Activated CD4-positive, alpha-beta memory T cell treated with anti-CD3 and anti-CD28 coated beads, Interleukin-2, amount 10 ng/mL, durations not matched to agents 7 days and 5 days (primary cell): Measurements from ENCODE around the gene EPB41L1. TPM values are rescaled to one million over a fixed set of nuclear protein-coding genes. Genes with fewer than 3 reads are reported as not detected.
A peak's percentile ranks its signal among the peaks of the same experiment; 100 is the strongest.

Experiments
- CTCF ChIA-PET: fragments of 350-600 bp; sonication (Branson Sonifier 250); formaldehyde crosslinking; loops from one replicate; lab custom pipeline; 2021; ENCODE audit warnings: antibody characterized with exemption, inconsistent platforms; lab: Charles Lee
- POLR2A ChIA-PET: fragments of 350-600 bp; sonication (Branson Sonifier 250); formaldehyde crosslinking; loops from one replicate; lab custom pipeline; 2021; ENCODE audit warnings: antibody characterized with exemption; lab: Charles Lee
- DNase-seq: peaks from one replicate; pipeline ENCODE4 v3.0.0-alpha.2; 2020
- H3K27ac Mint-ChIP-seq: one replicate; pipeline ENCODE4 v1.8.0; 2021; ENCODE audit warnings: mild to moderate bottlenecking, mixed read lengths
- H3K27me3 Mint-ChIP-seq: one replicate; pipeline ENCODE4 v1.8.0; 2021; ENCODE audit warnings: mixed read lengths
- H3K36me3 Mint-ChIP-seq: one replicate; pipeline ENCODE4 v1.8.0; 2021; ENCODE audit warnings: low read depth, mixed read lengths
- H3K4me1 Mint-ChIP-seq: one replicate; pipeline ENCODE4 v1.8.0; 2021; ENCODE audit warnings: mixed read lengths
- H3K4me3 Mint-ChIP-seq: one replicate; pipeline ENCODE4 v1.8.0; 2021; ENCODE audit warnings: mild to moderate bottlenecking, mixed read lengths
- H3K9me3 Mint-ChIP-seq: one replicate; pipeline ENCODE4 v1.8.0; 2021; ENCODE audit warnings: mixed read lengths
- total RNA-seq, 2 experiments: library from RNA; stranded (reverse); gene quantifications; one replicate each; pipeline ENCODE4 v1.2.3, GENCODE V29; 2021

Gene EPB41L1
- total RNA-seq, 2 experiments from 2014 or later, result 0.20 TPM; not detected in 1

DNA sequence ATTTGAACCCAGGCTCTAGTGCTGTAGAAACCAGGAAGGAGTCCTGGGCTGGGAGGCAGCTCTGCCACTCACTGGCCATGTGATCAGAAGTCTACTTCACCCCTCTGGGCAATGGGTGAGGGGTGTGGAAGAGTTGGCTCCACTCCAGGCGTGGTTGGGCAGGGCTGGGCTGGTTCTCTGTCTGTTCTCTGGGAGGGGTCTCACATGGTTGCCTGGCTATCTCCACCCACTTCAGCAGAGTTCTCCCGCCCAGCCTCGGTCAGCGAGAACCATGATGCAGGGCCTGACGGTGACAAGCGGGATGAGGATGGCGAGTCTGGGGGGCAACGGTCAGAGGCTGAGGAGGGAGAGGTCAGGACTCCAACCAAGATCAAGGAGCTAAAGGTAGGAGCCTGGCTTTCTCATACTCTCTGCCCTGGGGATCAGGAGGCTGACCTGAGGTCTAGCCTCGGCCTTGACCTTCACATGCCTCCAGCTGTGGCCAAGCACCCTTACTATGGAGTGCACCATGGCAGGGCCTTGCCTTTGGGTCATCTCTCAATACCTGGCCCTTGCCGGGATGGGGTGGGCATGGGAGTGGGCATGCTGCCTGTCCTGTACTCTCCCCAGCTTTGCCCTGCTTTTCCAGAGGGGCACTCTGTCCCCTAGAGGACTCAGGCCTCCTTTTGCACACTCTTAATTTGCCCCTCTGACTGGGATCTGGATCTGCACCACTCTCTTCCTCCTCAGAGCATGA is 39.6 kb downstream of the EPB41L1 start:
- no peak for DNase-seq
- ChIA-PET CTCF (interaction anchor here (1.2 to 2.0 kb wide), 2 partner anchors 8 to 245 kb away, joined by 3 to 12 read pairs; no protein-coding TSS in a partner anchor), POLR2A (no interaction called here)
- Mint-ChIP-seq H3K4me3 (no peak overlapping the region), H3K36me3 (no peaks in the 10 kb centered on the region), H3K27me3 (peaks cover 17% of the 10 kb centered on the region), H3K27ac (no peak overlapping the region), H3K4me1 (no peaks in the 10 kb centered on the region), H3K9me3 (no peaks in the 10 kb centered on the region)

DNA sequence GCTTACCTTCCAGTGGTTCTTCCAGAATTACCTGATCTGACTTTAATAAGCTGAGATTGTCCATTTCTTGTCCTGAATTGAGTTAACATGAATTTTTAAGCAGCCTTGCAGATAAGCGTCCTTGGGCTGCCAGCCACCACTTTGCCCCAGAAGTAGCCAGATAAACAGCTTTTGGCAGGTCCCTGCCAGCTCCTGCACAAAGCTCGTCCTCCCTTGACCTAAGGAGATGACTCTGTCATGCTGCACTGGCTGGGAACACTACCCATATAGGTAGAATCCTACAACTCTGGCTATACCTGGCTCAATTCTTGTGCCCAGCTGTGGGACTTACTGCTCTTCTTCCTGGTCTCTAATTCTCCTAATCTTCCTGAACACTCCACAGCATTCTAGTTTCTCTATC is 42.1 kb downstream of the EPB41L1 start:
- Mint-ChIP-seq H3K9me3 (no peaks in the 10 kb centered on the region), H3K27ac (no peak overlapping the region), H3K36me3 (no peaks in the 10 kb centered on the region), H3K4me1 (no peaks in the 10 kb centered on the region), H3K4me3 (no peak overlapping the region), H3K27me3 (peaks cover 23% of the 10 kb centered on the region)
- POLR2A ChIA-PET, result no interaction called here
- CTCF ChIA-PET, result interaction anchor here (2.3 kb wide), 1 partner anchor 205 kb away, joined by 13 read pairs; no protein-coding TSS in a partner anchor
- DNase-seq, result no peak

DNA sequence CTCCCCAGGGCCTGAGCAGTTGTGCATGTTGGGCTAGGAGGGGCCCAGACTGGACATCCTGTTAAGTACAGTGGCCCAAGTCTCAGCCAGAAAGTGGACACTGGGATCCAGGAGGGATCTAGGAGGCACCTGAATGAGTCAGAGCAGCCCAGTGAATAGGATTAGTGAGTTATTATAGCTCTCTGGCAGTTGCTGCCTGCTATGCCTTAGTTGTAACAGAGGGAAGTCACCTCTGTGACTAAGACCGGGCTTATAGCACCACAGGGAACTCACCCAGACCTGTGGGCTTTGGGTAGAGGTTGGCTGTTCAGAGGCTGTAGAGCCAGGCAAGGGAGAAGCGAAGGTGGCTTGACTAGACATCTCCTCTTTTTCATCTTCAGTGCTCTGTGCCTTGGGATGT is 42.7 kb downstream of the EPB41L1 start:
- no peak overlapping the region for H3K4me3 Mint-ChIP-seq
- H3K27me3 Mint-ChIP-seq, result peaks cover 23% of the 10 kb centered on the region
- CTCF ChIA-PET, result interaction anchor here (2.3 kb wide), 1 partner anchor 206 kb away, joined by 13 read pairs; no protein-coding TSS in a partner anchor
- no peak for DNase-seq
- H3K36me3 Mint-ChIP-seq, result no peaks in the 10 kb centered on the region
- no peak overlapping the region for H3K27ac Mint-ChIP-seq
- no peaks in the 10 kb centered on the region for H3K4me1 Mint-ChIP-seq
- no peaks in the 10 kb centered on the region for H3K9me3 Mint-ChIP-seq
- POLR2A ChIA-PET, result no interaction called here

DNA sequence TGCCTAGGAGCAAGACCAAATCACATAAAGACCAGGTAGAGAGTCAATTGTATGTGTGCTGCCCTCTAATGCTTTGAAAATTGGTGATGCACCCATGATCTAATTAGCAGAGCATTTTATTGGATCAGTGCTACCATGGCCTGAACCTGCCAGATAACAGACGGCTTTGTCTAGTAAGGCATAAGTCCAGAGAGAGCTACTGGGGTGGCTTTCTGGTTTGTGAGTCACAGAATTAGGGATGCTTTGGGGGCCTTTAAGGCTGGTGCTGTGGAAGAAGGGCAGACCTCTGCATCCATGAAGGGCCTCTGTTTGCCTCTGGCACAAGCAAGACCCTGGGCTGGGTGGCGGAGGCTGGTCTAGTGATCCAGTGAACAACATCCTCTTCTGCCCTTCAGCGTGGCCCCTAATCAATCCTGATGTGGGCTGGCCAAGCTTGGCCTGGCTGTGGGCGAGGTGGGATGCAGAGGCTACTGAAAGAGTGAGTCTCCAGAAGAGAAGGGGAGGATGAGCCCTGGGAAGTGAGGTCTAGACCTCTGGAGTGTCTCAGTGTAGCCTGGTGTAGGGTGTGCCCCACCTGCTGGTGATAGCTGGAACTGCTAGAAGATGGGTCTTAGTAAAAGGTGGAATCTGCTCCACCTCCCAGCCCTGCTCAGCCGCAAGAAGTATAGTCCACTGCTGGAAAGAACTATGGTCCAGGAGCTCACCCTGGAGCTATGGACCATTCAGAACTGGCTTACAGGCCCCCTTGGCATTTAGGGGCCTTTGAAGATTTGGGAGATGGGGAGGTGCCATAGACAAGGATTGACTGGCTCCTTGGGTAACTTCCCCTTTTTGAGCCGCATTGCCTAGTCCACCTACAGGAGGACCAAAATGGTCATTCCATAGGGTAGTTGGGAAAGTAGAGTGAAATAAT is 45.1 kb downstream of the EPB41L1 start:
- ChIA-PET CTCF (interaction anchor here (0.5 to 2.4 kb wide), 17 partner anchors 10 to 418 kb away, joined by 3 to 18 read pairs (median 4); partner anchors contain the start of gene AAR2), POLR2A (no interaction called here)
- Mint-ChIP-seq H3K9me3 (no peaks in the 10 kb centered on the region), H3K36me3 (no peaks in the 10 kb centered on the region), H3K27ac (no peak overlapping the region), H3K27me3 (peaks cover 25% of the 10 kb centered on the region), H3K4me1 (peaks cover 4% of the 10 kb centered on the region), H3K4me3 (no peak overlapping the region)
- DNase-seq, result peak; percentile 74

DNA sequence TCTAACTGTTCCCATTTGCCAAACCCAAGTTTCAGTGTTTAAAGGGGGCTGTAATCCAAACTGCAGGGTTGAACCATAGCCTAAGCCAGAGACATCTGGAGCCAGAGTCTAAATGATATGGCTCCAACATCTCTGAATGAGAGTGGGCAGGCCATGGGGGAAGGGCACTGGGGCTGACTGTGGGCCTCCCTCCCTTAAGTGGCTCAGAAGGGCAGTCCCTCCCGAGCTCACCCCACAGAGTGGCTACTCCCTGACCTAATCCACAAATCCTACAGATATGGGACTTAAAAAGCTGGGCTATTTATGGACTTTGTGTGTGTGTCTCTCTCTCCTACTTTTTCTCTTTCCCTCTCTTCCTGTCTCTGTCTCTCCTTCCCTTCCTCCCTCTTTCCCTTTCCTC is 45.9 kb downstream of the EPB41L1 start:
- Mint-ChIP-seq H3K36me3 (no peaks in the 10 kb centered on the region), H3K9me3 (no peaks in the 10 kb centered on the region), H3K27me3 (peaks cover 20% of the 10 kb centered on the region), H3K27ac (no peak overlapping the region), H3K4me3 (no peak overlapping the region), H3K4me1 (peaks cover 4% of the 10 kb centered on the region)
- CTCF ChIA-PET, result interaction anchor here (0.6 to 2.4 kb wide), 9 partner anchors 12 to 417 kb away, joined by 3 to 18 read pairs (median 6); no protein-coding TSS in a partner anchor
- POLR2A ChIA-PET, result no interaction called here
- no peak for DNase-seq

DNA sequence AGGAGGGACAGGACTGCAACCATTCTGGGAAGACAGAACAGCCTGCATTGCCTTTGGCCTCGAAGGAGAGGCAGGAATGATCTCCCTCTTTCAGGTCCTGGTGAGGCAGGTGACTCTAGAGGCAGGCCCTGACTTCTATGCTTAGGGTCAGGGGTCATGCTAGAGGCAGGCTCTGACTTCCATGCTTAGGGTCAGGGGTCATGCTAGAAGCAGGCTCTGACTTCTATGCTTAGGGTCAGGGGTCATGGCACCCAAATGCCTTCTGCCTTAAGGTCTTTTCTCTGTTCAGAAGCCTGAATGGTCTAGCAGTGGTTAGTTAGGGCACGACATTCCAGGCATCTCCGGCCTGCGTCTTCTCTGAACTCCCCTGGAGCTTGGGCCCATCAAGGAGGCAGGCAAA is 46.7 kb downstream of the EPB41L1 start:
- Mint-ChIP-seq H3K27ac (no peak overlapping the region), H3K36me3 (no peaks in the 10 kb centered on the region), H3K27me3 (peaks cover 16% of the 10 kb centered on the region), H3K9me3 (no peaks in the 10 kb centered on the region), H3K4me3 (no peak overlapping the region), H3K4me1 (peaks cover 4% of the 10 kb centered on the region)
- no peak for DNase-seq
- ChIA-PET POLR2A (no interaction called here), CTCF (interaction anchor here (2.0 to 2.7 kb wide), 2 partner anchors 209 to 238 kb away, joined by 16 to 27 read pairs; no protein-coding TSS in a partner anchor)

DNA sequence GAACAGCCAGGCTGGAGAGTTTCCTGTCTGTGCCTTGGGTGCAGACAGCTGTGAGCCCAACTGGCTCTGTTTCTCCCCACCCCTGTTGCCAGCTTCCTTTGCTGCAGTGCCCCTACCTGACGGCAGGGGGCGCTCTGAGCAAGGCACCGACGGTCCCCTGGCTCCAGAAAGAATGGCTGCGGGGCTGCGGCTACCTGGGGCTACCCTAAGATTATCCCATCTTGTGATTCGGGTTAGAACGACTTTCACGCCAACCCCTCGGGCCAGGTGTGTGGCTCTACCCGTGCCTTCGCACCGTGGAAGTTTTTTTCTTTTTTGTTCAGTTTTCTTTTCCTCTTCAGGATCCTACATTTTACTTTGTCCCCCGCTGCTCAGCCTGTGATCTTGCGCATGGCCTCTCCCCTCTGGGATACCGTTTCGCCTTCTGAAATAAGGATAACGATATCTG is 48.4 kb downstream of the EPB41L1 start:
- Mint-ChIP-seq H3K4me1 (peaks cover 4% of the 10 kb centered on the region), H3K36me3 (no peaks in the 10 kb centered on the region), H3K27me3 (peaks cover 10% of the 10 kb centered on the region), H3K27ac (no peak overlapping the region), H3K9me3 (no peaks in the 10 kb centered on the region), H3K4me3 (no peak overlapping the region)
- ChIA-PET POLR2A (no interaction called here), CTCF (interaction anchor here (0.6 to 2.7 kb wide), 35 partner anchors 10 to 607 kb away, joined by 3 to 27 read pairs (median 4); partner anchors contain the start of gene RAB5IF)
- DNase-seq, result peak; percentile 80

DNA sequence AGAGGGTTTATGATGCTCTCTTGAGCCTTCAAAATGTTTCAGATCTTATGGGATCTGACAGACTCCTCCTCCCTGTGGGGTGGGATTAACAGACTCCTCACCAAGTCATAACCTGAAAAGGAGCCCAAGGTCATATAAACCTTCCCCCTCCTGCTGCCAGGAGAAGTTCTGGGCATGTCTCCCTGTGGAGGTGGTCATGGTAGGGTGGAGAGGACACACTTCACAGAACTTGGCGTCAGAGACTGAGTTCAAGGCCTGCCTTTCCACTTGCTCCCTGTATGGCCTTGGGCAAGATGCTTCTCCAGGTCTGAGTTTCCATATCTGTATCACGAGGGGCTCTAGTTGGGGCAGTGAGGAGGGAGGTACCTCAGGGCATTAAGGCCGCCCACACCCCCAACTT is 49.3 kb downstream of the EPB41L1 start:
- Mint-ChIP-seq H3K27me3 (peaks cover 12% of the 10 kb centered on the region), H3K4me3 (no peak overlapping the region), H3K36me3 (no peaks in the 10 kb centered on the region), H3K4me1 (peaks cover 4% of the 10 kb centered on the region), H3K9me3 (no peaks in the 10 kb centered on the region), H3K27ac (no peak overlapping the region)
- POLR2A ChIA-PET, result no interaction called here
- CTCF ChIA-PET, result interaction anchor here (0.6 to 2.7 kb wide), 2 partner anchors 236 to 438 kb away, joined by 3 to 27 read pairs; no protein-coding TSS in a partner anchor
- DNase-seq, result no peak

DNA sequence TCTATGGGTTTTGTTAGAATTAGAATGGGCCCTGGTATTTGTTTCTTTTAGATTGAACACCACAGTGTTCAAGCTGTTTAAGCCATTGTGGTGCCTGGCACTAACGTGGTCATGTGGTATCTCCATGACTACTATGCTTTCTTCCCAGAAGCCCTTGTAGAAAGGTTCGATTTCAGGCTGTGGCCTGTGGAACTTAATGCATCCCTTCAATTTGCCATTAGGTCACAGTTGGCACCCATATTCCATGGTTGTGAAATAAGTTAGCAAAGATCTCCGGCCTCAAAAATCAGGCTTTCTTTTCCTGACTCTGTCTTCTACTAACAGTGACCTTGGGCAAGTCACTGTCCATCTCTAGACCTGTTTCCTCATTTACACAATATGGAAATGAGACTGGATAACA is 50.5 kb downstream of the EPB41L1 start:
- ChIA-PET CTCF (no interaction called here), POLR2A (no interaction called here)
- Mint-ChIP-seq H3K27me3 (peaks cover 6% of the 10 kb centered on the region), H3K4me1 (peaks cover 4% of the 10 kb centered on the region), H3K9me3 (no peaks in the 10 kb centered on the region), H3K4me3 (no peak overlapping the region), H3K36me3 (no peaks in the 10 kb centered on the region), H3K27ac (no peak overlapping the region)
- no peak for DNase-seq

DNA sequence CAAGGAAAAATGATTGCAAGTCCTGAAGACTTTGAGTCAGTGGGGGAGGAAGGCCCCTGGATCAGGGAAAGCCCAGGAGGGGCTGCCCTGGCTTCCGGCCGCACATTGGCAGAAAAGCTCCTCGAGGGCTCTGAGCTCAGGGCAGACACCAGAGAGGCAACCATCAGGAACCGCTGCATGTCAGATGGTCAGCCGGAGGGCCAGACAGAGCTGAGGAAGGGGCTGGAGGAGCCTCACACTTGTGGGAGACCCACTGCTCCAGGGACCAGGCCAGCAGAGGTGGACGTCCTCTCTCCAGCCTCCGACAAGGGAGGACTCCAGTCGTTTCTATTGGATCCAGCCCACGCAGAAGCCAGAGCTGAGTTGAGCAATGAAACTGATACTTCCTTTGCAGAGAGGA is 51.5 kb downstream of the EPB41L1 start:
- ChIA-PET CTCF (interaction anchor here (1.2 kb wide), 1 partner anchor 21 kb away, joined by 3 read pairs; no protein-coding TSS in a partner anchor), POLR2A (no interaction called here)
- DNase-seq, result no peak
- H3K27ac Mint-ChIP-seq, result no peak overlapping the region
- H3K27me3 Mint-ChIP-seq, result peaks cover 5% of the 10 kb centered on the region
- H3K36me3 Mint-ChIP-seq, result no peaks in the 10 kb centered on the region
- H3K9me3 Mint-ChIP-seq, result no peaks in the 10 kb centered on the region
- H3K4me3 Mint-ChIP-seq, result no peak overlapping the region
- peaks cover 4% of the 10 kb centered on the region for H3K4me1 Mint-ChIP-seq

DNA sequence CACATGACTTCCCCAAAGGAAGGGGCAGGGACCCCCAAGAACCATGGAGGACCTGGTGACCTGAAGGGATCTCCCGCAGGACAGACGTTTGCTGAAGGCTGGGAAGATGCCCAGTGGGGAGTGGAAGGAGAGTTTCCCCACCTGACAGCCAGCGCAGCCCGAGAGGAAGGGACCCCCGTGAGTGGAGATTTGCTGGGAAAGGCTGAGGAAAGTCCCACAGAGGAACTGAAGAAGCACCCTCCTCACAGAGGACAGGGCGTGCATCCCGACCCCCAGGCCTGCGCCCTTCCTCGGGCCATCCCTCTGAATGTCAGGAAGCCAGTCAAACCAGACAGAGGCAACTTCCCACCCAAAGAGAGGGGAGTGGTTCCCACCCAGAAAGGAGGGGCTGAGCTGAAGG is 52.1 kb downstream of the EPB41L1 start:
- Mint-ChIP-seq H3K36me3 (no peaks in the 10 kb centered on the region), H3K27me3 (peaks cover 5% of the 10 kb centered on the region), H3K9me3 (no peaks in the 10 kb centered on the region), H3K4me1 (peaks cover 4% of the 10 kb centered on the region), H3K27ac (no peak overlapping the region), H3K4me3 (no peak overlapping the region)
- POLR2A ChIA-PET, result no interaction called here
- DNase-seq, result no peak
- CTCF ChIA-PET, result interaction anchor here (1.2 to 1.3 kb wide), 2 partner anchors 20 to 233 kb away, joined by 3 read pairs; no protein-coding TSS in a partner anchor

DNA sequence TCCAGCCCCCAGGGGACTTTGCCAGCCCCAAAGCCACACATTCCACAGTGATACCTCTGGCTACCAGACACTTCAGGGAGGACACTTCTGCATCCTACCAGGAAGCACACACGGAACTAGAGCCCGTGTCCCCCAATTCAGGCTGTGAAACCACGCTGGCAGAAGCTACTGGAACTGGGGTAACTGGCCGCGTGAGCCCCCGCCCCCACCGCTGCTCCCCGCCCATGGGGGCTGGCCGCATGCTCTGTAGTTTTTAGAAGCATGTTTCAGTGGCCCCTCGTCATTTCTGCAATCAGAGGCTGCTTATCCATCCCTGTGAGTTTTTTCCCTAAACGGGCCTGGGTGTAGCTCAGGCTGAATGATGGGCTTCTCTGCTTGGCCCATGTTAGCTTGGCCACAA is 53.1 kb downstream of the EPB41L1 start:
- Mint-ChIP-seq H3K4me1 (peaks cover 4% of the 10 kb centered on the region), H3K9me3 (no peaks in the 10 kb centered on the region), H3K27ac (no peak overlapping the region), H3K27me3 (peaks cover 5% of the 10 kb centered on the region), H3K36me3 (no peaks in the 10 kb centered on the region), H3K4me3 (no peak overlapping the region)
- ChIA-PET POLR2A (no interaction called here), CTCF (interaction anchor here (1.3 kb wide), 1 partner anchor 232 kb away, joined by 3 read pairs; no protein-coding TSS in a partner anchor)
- no peak for DNase-seq
